HK-2 (cell line): ENCODE measurements around the gene SIGLEC10.

Experiments used
- DNase-seq: peaks from one replicate; pipeline ENCODE4 v3.0.0-alpha.2; 2018; ENCODE audit not compliant: unreplicated experiment

The SIGLEC10 gene

DNA sequence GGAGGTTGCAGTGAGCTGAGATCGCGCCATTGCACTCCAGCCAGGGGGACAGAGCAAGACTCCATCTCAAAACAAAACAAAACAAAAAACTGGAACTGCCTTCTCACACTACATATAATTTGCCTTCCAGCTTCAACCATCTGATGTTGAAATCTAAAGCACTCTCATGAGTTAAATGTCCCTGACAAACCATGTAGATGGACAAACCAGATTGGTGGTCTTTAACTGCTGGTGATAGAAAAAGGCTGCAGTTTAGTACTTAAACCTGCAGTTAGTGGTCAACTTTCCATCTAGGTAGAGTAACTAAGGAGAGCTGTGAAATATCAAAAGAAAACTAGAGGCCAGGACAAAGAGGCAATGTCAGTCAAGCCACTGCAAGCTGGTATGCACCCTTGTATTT, 21.3 kb downstream of the SIGLEC10 start:
- no peak for DNase-seq

DNA sequence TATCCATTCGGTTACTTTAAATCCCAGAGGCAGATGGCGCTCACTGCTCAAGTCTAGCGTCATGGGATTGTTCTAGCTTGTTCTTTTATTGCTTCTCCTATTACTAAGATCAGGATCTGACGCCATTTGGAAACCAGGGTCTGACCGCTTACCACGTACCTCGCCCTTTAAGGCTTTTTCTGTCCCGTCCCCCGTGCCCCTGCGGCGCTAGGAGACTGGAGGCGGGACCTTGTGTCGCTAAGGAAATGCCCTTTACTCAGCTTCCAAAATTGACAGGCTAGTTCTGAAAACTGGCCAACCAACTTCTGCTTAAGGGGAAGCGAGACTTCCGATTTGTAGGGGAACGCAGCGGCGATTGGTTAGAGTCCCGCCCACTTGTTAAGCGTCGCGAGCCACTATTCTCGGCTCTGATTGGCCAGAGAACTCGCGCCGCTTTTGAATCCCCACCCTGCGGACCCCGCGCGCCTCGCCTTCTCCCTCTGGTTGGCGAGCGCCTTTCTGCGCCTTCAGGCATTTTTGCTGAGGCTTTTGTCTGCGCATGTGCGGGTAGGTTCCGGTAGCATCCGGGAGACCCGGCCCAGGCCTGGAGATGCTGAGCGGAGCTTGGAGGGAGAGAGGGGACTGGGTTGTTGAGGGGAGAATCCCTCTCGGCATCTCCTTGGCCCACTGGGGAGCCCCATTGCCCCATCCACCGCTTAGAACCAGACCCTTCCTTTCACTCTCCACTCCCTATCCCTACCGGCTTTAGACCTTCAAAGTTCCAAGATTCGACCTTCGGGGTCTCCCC, 23.2 kb downstream of the SIGLEC10 start:
- DNase-seq, result peak; percentile 98

DNA sequence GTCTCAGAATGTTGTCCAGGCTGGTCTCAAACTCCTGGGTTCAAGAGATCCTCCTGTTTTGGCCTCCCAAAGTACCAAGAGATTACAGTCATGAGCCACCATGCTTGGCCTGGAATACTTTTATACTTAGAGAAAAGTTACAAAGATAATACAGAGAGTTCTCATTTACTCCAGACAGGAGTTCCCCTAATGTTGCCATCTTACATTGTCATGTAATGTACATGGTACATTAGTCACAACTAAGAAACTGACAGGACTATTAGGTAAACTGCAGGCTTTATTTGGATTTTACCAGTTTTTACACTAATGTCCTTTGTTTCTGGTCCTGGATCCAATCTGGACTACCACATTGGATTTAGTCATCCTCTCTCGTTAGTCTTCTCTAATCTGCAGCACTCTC, 24.7 kb downstream of the SIGLEC10 start:
- no peak for DNase-seq

DNA sequence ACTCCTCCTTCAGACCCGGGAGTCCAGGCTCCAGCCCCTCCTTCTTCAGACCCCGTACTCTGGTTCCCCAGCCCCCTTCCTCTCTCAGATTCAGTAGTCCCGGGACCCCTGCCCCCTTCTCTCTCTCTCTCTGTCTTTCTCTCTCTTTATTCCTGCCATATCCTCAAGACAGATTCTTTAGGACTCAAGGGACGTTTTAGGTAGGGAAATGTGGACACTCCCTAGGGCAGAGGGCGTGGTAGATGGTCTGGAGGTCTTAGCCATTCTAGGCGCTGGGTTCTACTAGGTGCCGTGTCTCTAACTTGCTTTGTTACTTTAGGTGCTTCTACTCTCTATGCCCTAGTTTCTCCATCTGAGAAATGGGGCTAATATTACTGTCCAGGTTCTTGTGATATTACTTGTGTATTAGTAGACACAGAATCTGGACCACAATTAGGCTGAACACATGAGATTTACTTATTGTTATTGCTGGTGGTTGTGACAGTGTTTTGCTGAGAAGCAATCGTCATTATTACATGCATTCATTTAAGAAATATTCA, 26.3 kb downstream of the SIGLEC10 start:
- no peak for DNase-seq

DNA sequence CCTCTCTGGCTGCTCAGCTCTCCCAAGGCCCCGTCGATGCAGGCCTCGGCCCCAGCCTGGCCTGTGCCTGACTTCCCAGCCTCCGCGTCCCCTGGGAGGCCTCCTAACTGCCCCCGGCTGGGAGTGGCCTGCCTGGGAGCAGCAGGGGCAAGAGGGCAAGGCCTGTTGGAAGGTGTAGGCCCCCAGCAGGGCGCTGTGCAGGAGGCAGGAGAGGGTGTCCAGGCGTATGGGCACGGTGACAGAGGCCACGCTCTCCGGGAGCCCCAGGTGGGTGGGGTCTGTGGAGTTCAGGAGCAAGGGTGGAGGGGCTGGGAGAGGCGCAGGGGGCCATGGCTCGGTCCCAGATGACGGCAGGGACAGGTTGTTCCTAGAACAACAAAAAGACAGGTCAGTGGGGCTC, 28.3 kb downstream of the SIGLEC10 start:
- DNase-seq, result no peak

DNA sequence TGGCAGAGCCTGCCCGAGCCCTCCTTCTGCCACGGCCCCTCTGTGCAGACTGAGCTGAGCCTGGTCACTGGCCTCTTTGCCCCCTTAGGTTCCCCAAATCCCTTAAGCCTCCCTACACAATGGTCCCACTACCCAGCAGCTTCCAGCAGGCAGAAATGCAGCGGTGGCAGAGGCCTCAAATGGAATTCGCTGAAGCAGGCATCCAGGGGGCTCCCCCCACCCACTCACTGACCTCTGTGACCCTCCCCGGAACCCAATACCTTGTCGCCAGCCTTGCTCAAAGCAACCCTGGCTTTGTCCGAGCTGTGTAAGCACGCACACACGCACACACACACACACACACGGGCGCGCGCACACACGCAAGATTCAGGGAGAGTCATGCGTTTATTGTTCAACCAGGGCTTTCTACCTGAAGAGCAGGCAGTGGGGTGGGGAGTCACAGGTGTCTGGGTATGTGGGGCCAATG, 29.5 kb downstream of the SIGLEC10 start, which contains the start of gene LIM2:
LIM2 (minus strand) TSS at position 51 of the 466 bp plus-strand sequence. CDS start 531 bp downstream, outside the sequence.
- DNase-seq, result no peak

DNA sequence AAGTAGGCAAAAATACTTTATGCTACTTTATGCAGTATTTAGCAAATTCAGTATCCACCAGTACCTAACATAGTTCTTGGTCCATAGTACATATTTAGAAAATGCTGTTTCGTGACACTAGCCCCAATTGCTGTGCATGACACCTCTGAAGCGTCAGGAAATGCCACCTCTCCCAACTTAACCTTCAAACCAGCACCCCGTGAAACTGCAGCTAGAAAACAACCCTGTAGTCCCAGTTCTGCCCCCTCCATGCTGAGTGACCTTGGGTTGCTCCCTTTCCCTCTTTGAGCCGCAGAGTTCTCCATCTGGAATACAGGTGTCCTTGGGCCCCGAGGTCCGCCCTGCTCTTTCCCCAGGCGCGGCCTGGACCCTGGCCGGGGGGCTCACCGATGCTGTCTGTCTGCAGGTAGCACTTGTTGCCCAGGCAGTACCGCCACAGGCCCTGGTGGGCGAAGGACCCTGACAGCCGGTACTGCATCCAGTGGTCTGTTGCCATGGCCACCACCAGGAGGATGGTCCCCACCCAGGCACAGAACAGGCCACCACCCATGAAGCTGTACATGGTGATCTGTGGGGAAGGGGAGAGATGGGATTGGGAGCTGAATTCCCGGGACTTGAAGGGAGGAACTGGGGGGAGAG, 30.4 kb downstream of the SIGLEC10 start:
- no peak for DNase-seq

DNA sequence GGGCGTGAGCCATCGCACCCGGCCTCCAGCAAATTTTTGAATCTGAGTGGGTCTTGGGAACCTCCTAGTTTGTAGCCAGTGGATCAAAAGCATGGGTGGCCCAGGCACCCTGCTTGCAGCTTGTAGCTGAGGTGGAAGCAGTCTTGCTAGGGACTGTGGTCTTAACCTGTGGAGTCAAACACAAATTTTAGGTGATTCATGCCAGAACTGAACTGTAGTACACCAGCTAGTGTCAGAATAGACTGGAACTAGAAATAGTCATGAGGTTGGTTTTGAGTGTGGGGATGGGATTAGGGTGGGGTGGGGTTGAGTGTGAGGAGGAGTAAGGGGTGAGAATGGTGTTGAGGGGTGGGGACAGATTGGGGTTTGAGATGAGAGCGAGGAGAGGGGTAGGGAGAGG, 35.4 kb downstream of the SIGLEC10 start:
- DNase-seq, result no peak

DNA sequence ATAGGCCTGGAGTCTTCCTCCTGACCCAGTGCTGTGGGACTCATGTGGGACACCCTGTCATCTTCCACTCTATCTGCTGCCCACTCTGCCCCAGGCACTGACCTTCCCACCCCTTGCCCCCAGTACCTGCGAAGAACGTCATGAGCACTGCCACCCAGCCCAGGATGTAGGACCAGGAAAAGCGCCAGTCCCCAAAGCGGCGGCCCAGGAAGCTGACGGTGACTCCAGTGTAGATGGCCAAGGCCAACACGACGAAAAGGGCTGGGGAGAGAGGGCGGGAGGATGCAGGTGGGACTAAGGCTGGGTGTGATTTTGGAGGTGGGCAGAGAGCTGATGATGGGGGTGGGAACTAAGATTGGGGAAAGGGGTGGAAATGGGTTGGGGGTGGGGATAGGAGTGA, 37.1 kb downstream of the SIGLEC10 start:
- no peak for DNase-seq

DNA sequence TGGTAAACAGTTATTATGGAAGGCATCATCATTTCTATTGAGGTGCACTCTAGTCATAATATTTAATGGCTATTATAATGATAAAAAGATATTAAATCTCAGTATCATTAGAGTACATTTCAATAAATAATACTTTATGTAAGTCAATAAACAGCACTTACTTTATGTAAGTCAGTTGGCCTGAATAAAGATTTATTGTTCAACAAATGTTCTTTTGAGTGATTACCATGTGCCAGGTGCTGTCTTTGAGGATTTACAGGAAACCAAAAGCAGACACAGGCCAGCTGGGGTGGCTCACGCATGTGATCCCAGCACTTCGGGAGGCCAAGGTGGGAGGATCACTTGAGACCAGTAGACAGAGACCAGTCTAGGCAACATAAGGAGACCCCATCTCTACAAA, 40.0 kb downstream of the SIGLEC10 start:
- DNase-seq, result no peak

DNA sequence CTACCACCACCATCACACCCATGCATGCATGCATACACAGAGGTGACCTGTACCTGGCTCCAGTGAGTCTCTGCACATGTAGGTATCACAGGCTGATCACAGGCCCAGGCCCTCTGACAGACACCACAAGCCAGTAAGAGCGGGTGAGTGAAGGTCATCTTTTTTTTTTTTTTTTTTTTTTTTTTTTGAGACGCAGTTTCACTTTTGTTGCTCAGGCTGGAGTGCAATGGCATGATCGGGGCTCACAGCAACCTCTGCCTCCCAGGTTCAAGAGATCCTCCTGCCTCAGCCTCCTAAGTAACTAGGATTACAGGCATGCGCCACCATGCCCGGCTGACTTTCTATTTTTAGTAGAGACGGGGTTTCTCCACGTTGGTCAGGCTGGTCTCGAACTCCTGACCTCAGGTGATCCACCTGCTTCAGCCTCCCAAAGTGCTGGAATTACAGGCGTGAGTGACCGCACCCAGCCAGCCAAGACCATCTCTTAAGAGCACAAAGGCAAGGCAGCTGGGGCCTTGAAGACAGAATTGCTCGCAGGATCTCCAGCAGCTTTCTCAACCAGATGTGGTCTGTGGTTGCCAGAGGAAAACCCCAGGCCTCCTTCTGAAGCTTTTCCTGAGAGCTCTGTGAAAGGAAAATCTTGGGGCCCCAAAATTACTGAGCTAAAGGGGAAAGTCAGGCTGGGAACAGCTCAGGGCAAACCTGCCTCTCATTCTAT, 41.8 kb downstream of the SIGLEC10 start:
- no peak for DNase-seq

DNA sequence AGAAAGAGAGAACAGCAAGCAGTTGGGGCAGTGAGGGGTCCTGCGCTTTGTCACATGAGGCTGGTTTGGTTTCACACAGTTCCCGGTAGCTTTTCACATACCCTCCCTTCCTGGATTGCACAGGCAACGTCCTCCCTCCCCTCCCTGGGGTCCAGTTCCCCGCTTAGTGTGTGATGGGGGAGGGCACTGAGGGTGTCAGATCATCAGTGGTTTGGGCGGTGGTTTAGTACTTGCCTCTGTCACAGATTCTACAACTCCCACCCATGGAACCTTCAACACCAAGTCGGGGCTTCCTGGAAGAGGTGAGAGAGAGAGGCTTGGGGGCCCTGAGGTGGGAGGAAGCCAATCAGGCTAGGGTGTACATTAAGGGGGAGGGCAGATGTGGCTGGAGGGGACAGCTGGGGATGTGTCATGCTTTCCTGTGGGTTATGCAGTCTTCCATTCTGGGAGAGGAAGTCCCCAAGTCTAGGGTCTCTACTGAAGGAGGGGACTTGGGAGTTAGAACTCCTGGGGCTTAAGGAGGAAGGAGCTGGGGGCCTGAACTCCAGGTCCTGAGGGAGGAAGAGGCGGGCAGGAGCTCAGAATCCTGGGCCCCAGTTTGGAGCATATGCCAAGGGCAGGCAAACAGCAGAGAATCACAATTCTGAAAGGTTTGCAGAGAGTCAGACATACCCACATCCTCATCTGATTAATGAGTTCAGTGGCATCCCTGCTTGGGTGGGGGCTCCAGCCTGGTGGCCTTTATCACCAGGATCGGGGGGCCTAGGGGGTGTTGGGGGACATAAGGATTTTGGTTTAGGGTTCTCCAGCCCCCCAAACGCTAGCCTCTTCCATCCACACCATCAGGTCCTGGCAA, 44.6 kb downstream of the SIGLEC10 start, which contains the start of gene NKG7:
NKG7 (minus strand) TSS at position 6 of the 856 bp plus-strand sequence. CDS start 119 bp downstream, outside the sequence.
- DNase-seq, result no peak

DNA sequence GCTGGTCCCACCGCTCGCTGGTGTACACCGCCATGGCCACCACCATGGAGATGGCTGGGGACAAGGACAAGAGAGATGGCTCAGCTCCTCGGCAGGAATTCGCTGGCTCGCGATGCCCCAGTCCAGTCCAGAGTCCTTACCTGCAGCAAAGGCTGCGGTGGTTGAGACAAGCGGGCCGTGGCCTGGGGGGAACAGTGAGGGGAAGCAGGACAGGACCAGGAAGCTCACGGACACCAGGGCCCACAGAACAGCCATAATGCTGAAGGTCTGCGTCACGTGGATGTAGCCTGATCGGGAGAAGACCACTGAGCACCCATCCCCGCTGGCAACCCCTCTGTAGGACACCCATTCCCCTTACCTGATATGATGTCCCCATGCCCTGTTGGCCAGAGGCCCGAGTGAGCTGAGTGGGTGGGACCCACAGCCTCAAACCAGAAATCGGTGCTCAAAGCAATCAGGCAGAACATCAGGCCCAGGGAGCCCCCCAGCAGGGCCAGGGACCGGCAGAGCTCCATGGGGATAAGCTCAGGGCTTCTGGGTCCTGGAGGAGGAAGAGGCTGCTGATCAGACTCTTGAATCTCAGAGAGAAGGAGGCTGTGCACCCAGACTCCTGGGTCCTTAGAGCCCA, 45.3 kb downstream of the SIGLEC10 start:
- no peak for DNase-seq

DNA sequence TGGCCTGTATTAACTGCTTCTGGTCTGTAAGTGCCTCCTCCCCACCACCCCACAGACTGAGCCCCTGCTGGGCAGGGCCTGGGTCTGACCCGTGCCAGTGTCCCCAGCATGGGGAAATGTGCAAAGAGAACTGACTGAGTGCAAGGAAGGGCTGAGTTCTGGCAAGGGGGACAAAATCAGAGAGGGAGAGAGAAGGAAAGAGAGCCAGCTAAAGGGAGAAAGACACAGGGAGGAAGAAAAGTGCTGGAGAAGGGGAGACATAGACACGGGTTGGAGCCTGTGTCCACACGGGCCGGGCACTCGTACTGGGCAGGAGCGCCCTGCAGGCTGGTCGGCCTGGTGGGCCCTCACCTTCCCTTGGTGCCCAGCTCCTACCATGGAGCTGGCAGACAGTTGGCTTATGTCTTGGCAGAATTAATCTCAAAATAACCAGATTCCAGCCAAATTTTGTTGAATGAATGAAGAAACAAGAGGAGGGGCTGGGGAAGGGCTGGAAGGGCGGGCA, 46.2 kb downstream of the SIGLEC10 start:
- no peak for DNase-seq

DNA sequence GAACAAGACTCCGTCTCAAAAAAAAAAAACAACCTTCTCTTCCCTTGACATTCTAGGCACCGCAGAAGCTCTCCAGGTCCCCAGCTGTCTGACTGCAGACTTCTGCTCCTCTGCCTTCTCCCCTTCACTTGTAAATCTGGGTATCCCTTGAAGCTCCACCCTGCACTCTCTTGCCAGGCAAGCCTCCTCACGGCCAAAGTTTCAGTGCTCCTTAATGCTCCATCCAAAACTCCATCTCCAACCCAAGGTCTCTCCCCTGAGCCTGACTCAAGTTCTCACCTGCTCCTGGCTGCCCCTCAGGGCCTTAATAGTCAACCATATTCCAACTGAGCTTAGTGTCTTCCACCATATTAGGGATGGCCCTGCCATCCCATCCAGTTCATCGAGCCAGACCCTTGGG, 47.2 kb downstream of the SIGLEC10 start:
- DNase-seq, result no peak

DNA sequence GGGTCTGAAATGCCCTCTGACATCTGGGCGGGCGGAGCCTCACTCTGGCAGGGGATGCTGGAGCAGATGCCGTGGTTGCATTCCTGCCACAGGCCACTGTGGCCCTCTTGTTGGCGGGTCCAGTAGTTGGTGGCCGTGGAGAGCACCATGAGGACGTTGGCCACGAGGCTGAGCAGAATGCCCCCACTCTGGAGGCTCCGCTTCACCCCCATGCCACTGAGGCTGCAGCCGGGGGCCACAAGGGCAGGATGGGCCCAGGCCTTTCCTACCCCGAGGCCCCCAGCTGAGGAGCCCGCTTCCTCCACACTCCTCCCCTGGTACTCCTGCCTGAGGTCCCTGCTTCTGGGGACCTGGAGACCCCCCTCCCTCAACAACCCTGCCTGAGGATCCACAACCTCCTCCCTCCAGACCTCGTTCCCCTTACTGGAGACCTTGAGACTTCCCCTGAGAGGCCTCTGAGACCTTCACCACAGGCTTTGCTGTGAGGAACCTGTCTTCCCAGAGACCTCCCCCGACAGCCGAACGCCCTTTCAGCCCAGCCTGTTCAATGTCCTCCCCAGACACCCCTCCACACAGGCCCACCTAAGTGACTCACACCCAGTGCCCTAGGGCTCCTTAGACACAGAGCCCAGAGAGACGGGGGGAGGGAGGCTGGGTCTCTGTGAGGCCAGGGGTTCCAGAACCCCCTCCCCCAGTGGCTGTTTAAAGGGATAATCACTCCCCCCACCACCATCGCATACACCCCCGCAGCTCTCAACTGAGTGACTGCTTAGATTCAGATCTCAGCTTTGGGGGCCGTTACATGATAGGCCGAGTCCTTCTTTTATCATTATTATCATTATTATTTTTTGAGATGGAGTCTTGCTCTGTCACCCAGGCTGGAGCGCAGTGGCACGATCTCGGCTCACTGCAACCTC, 48.8 kb downstream of the SIGLEC10 start, which contains the start of gene CLDND2:
CLDND2 (minus strand) TSS at position 638 of the 917 bp plus-strand sequence; CDS start at position 212, 426 bp downstream.
- DNase-seq, result no peak

DNA sequence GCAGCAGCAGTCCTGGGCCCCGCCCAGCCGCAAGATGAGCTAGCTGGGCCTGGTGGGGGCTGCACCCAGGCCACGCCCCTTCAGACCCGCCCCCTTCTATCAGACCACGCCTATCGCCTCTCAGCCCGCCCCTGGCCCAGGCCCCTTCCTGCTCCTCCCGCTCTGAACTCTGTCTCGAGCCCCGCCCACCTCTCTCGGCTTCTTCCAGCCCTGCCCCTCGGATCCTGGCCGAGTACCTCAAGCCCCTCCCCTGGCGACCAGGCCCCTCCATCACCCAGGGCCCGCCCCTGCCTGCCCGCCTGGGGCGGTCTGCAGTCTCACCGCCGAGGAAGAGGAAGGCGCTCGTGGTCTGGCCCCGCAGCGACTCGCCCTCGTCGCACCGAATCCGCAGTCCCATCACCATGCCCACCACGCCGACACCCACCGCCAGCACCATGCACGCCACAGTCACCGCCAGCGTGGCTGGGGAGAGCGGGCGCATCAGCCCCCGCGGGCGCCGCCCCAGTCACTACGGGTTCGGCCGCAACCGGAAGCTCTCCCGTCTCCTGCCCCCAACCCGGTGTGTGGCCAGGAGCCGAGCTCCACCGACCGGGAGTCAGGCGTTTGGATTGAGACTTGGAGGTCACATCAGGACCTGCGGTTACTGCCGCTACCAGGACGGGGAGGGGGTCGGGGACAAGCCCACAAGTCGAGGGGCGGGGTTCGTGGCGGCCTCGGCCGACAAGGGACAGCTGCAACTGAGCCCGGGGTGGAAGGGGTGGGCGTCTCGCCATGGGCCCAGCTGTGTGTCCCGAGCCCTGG, 49.7 kb downstream of the SIGLEC10 start:
- peak; percentile 100 for DNase-seq

DNA sequence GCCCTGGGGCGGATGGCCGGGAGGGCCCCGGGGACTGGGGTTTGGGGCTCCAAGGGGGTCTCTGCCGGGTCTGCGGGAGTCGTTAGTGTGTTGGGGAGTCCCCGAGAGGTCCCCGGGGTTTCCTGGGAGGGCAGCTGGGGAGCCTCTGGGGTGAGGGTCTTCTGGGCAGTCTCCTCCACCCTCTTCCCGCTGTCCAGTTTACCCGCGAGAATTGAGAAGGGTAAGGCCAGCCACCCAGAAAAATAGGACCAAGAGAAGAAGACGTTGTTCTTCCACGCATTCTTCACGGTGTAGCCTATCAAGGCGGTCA, 50.2 kb downstream of the SIGLEC10 start:
- no peak for DNase-seq
